Brain microvascular endothelial cell (primary cell): ENCODE measurements around the gene CDK2.
"Not testable (repeated sequence)": the region's sequence is repeated elsewhere in the genome, so short reads cannot be mapped to it uniquely, and the experiment has no call there.

Experiments
- DNase-seq: peaks from one replicate; pipeline ENCODE4 v3.0.0-alpha.2; 2020
- H3K27ac ChIP-seq: fragments of 250-450 bp; sonication (Bioruptor Pico); 2 replicates; pipeline ENCODE4 v1.5.1; 2020; ENCODE audit warnings: mild to moderate bottlenecking, moderate library complexity
- H3K27me3 ChIP-seq: fragments of 250-450 bp; sonication (Bioruptor Pico); replicated peaks from 2 replicates; pipeline ENCODE4 v1.5.1; 2020; ENCODE audit warnings: mild to moderate bottlenecking
- H3K36me3 ChIP-seq: fragments of 250-450 bp; sonication (Bioruptor Pico); replicated peaks from 2 replicates; pipeline ENCODE4 v1.5.1; 2020; ENCODE audit warnings: mild to moderate bottlenecking
- H3K4me3 ChIP-seq: 2 replicates; pipeline ENCODE4 v1.5.1; 2011; ENCODE audit warnings: low read depth, mild to moderate bottlenecking, control low read depth, low read length, moderate library complexity
- CTCF ChIP-seq: IDR thresholded peaks from 2 replicates; pipeline ENCODE4 v1.5.1; 2011; ENCODE audit warnings: low read depth, mild to moderate bottlenecking, moderate library complexity, low read length, control low read depth, inconsistent platforms; ENCODE audit errors: missing control alignments
- in situ Hi-C: cut with HindIII; loops from 2 replicates; pipeline ENCODE4 v1.10.0; 2017; ENCODE audit warnings: low sequenced_read_pairs, low pct_ligation_motif_present

Gene CDK2

GRCh38 chr12:55979069-55979468 is 12.4 kb downstream of the CDK2 start:
- no peak for DNase-seq
- no peaks in the 10 kb centered on the region for H3K27me3 ChIP-seq
- H3K36me3 ChIP-seq, result peaks cover 24% of the 10 kb centered on the region
- H3K27ac ChIP-seq, result no peak overlapping the region
- no peak for TF ChIP-seq CTCF
- no peak overlapping the region for H3K4me3 ChIP-seq
- in situ Hi-C loops, result no loop called here

- H3K27ac ChIP-seq, in situ Hi-C loops, H3K27me3 ChIP-seq, H3K4me3 ChIP-seq: not testable (repeated sequence)
- DNase-seq, result peak; percentile 25
- H3K36me3 ChIP-seq, result peaks cover 39% of the 10 kb centered on the region
These were observed 15.3 kb downstream of the CDK2 start for GRCh38 chr12:55981882-55982281.

GRCh38 chr12:55982319-55982936 is 15.8 kb downstream of the CDK2 start:
- Histone ChIP-seq H3K27ac (no peak overlapping the region), H3K27me3 (no peaks in the 10 kb centered on the region), H3K4me3 (no peak overlapping the region), H3K36me3 (peaks cover 44% of the 10 kb centered on the region)
- in situ Hi-C loops, result no loop called here
- TF ChIP-seq CTCF, result no peak
- DNase-seq, result no peak

DNA sequence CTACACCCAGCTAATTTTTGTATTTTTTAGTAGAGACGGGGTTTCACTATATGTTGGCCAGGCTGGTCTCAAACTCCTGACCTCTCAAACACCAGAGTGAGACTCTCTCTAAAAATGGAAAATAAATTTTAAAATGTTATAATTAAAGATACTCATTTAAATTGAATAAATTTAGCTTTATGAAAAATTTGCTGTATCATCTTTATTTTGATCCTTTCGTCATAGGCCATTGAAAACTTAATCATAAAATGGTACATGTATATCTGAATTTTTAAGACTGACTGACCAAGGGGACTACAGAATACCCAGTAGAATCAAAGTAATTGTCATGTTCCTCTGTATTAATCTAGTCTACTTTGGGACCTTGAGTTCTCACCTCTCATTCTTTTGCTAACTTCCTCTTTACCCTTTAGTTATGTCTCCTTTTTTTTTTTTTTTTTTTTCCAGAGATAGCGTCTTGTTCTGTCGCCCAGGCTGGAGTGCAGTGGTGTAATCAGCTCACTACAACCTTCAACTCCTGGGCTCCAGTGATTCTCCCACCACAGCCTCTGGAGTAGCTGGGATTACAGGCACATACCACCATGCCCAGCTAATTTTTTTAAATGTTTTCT is 16.7 kb downstream of the CDK2 start:
- no peak overlapping the region for H3K27ac ChIP-seq

DNA sequence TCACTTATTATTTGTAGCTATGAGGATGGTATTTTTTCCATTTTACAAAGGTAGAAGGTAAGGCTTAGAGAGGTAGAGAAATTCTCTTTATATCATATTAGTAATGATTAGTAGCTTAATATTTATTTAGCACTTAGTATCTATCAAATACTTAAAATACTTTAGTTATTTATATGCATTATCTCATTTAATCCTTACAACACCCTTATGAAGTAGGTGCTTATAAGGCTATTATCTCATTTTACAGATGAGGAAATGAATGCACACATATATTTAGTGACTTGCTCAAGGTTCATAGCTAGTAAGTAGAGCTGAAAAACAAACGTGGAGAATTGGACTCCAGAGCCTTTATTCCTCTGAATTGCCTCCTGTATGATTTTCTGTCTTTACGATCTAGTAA is 18.2 kb downstream of the CDK2 start:
- DNase-seq, result no peak
- Histone ChIP-seq H3K36me3 (peaks cover 55% of the 10 kb centered on the region), H3K4me3 (no peak overlapping the region), H3K27me3 (no peaks in the 10 kb centered on the region), H3K27ac (no peak overlapping the region)
- no peak for TF ChIP-seq CTCF
- in situ Hi-C loops, result no loop called here

More for the DNA sequence above, 16.7 kb downstream of the CDK2 start:
- Histone ChIP-seq H3K27me3 (no peaks in the 10 kb centered on the region), H3K36me3 (peaks cover 51% of the 10 kb centered on the region), H3K4me3 (no peak overlapping the region)
- in situ Hi-C loops, result no loop called here
- DNase-seq, result no peak
- no peak for TF ChIP-seq CTCF

DNA sequence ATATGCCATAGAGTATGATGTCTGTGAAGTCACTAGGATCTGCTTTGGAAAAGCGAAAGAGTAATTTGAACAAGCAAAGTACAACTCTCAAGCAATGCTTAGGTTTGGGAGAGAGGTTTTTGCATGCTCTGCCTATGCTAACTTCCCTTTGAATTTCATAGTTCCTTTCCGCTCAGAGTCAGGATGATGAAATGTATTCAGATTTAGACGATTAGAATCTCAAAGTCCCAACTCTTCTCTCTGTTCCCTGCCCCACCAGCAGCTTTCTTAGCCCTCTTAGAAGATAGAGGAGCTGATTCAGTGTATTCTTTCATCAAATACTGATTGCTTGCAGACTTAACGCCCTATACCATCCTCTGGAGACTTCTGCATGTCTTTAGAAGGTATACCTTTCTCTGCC is 18.7 kb downstream of the CDK2 start:
- no peak for TF ChIP-seq CTCF
- no peaks in the 10 kb centered on the region for H3K27me3 ChIP-seq
- DNase-seq, result no peak
- peaks cover 57% of the 10 kb centered on the region for H3K36me3 ChIP-seq
- H3K27ac ChIP-seq, result no peak overlapping the region
- no peak overlapping the region for H3K4me3 ChIP-seq
- in situ Hi-C loops, result no loop called here

- H3K27me3 ChIP-seq, H3K27ac ChIP-seq, DNase-seq, H3K4me3 ChIP-seq, in situ Hi-C loops: not testable (repeated sequence)
- peaks cover 57% of the 10 kb centered on the region for H3K36me3 ChIP-seq
These were observed 19.3 kb downstream of the CDK2 start for GRCh38 chr12:55985976-55986375.
